AG04449 (cell line): ENCODE results near the gene COX6B1.

Experiments used
- CTCF ChIA-PET: fragments of 350-600 bp; formaldehyde crosslinking; extraction: SDS; loops from one replicate; lab custom pipeline; 2021; ENCODE audit warnings: antibody characterized with exemption; lab: Yijun Ruan, JAX
- POLR2A ChIA-PET: fragments of 400-600, 350-600 bp; formaldehyde crosslinking; extraction: SDS; loops from one replicate; lab custom pipeline; 2020; ENCODE audit warnings: antibody characterized with exemption, inconsistent platforms; lab: Yijun Ruan, JAX
- DNase-seq: peaks from one replicate; pipeline ENCODE4 v3.0.0-alpha.2; 2010; ENCODE audit warnings: low read depth, low spot score
- H3K4me3 ChIP-seq: 2 replicates; pipeline ENCODE4 v1.5.1; 2011; ENCODE audit warnings: low read depth, mild to moderate bottlenecking, control low read depth, low read length
- CTCF ChIP-seq: IDR thresholded peaks from one replicate; pipeline ENCODE4 v1.5.1; 2011; ENCODE audit warnings: mild to moderate bottlenecking, moderate library complexity, low read length, control low read depth, inconsistent platforms; ENCODE audit not compliant: insufficient read depth; ENCODE audit errors: missing control alignments

Gene COX6B1

GRCh38 chr19:35639863-35640262 lies 8.3 kb upstream of the COX6B1 start:
- POLR2A ChIA-PET = no interaction called here
- TF ChIP-seq CTCF = no peak
- no peak overlapping the region for H3K4me3 ChIP-seq
- CTCF ChIA-PET = no interaction called here
- no peak for DNase-seq

DNA sequence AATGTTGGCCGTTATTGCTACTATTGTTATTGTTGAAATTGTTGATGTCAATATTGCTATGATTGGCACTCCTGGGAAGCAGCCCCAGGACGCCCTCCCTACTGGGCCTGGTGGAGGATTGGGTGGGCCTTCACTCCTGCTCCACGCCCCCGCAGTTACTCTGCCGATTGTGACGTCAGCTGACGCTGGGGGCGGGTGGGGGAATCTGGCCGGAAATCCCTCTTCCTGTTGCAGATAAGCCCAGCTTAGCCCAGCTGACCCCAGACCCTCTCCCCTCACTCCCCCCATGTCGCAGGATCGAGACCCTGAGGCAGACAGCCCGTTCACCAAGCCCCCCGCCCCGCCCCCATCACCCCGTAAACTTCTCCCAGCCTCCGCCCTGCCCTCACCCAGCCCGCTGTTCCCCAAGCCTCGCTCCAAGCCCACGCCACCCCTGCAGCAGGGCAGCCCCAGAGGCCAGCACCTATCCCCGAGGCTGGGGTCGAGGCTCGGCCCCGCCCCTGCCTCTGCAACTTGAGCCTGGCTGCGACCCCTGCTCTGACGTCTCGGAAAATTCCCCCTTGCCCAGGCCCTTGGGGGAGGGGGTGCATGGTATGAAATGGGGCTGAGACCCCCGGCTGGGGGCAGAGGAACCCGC lies 6.5 kb upstream of the COX6B1 start, which contains the start of gene ETV2:
Gene ETV2 (plus strand): TSS at position 231 of the 637 bp plus-strand sequence. CDS start 716 bp downstream, outside the sequence.
- DNase-seq = no peak
- ChIA-PET CTCF (interaction anchor here (1.0 kb wide), 1 partner anchor 51 kb away, joined by 3 read pairs; no protein-coding TSS in a partner anchor), POLR2A (no interaction called here)
- no peak within 1 kb of the TSS for H3K4me3 ChIP-seq
- TF ChIP-seq CTCF = no peak

GRCh38 chr19:35642312-35642711 lies 5.8 kb upstream of the COX6B1 start:
- POLR2A ChIA-PET = no interaction called here
- CTCF ChIA-PET = interaction anchor here (0.9 to 1.0 kb wide), 2 partner anchors 51 to 94 kb away, joined by 3 read pairs; no protein-coding TSS in a partner anchor
- no peak overlapping the region for H3K4me3 ChIP-seq
- no peak for TF ChIP-seq CTCF
- no peak for DNase-seq

DNA sequence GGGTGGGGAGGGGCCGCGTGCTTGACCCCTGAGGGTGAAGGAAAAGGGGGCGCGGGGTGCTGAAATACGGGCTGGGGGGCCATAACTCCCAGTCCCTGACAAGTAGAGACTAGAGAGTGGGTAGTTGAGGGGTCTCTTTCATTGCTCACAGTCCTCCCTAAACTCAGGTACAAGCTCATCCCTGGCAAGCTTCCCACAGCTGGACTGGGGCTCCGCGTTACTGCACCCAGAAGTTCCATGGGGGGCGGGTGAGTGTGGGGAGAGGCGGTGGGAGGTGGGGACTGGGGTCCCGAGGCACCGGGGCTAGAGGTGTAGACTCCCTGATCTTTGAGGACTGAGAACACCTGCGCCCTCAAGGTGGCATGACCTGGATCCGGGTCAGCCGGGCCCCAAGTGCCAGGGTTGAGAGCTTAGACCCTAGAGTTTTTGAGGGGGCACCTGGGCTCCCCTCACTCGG lies 5.3 kb upstream of the COX6B1 start:
- peak overlapping the region; percentile 64 for H3K4me3 ChIP-seq
- ChIA-PET CTCF (interaction anchor here (0.9 to 1.0 kb wide), 2 partner anchors 50 to 95 kb away, joined by 3 read pairs; no protein-coding TSS in a partner anchor), POLR2A (interaction anchor here (0.9 to 1.3 kb wide), 2 partner anchors 11 to 31 kb away, joined by 3 to 5 read pairs; no protein-coding TSS in a partner anchor)
- TF ChIP-seq CTCF = no peak
- DNase-seq = no peak

DNA sequence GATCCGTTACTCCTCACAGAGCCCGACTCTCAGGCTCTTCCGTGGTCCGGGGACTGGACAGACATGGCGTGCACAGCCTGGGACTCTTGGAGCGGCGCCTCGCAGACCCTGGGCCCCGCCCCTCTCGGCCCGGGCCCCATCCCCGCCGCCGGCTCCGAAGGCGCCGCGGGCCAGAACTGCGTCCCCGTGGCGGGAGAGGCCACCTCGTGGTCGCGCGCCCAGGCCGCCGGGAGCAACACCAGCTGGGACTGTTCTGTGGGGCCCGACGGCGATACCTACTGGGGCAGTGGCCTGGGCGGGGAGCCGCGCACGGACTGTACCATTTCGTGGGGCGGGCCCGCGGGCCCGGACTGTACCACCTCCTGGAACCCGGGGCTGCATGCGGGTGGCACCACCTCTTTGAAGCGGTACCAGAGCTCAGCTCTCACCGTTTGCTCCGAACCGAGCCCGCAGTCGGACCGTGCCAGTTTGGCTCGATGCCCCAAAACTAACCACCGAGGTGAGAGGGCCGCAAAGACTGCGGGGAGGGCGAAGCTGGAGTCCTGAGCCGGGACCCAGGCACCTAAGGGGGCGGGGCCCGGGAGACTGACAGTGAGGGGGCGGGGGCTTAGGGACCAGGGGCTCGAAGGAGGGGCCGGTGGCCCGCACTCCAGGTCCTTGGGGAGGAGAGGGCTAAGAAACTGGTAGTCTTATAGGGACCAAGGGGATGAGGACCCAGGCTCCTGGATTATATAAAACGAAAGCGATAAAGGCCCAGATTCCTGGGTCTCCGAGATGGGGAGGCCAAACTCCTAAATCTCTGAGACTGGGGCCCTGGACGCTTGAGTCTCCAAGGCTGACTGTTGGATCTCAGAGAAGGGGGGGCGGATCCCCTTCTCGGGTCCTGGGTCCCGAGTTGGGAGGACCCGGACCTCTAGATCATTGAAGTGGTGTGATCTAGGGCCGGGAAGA lies 4.6 kb upstream of the COX6B1 start:
- peak overlapping the region; percentile 64 for H3K4me3 ChIP-seq
- DNase-seq = no peak
- CTCF ChIA-PET = interaction anchor here (0.6 to 2.0 kb wide), 4 partner anchors 27 to 96 kb away, joined by 3 to 9 read pairs (median 4); no protein-coding TSS in a partner anchor
- TF ChIP-seq CTCF = no peak
- POLR2A ChIA-PET = interaction anchor here (0.8 to 1.3 kb wide), 3 partner anchors 12 to 31 kb away, joined by 3 to 5 read pairs (median 5); partner anchors contain the start of gene HAUS5
